K562 (cell line): ENCODE measurements around the gene CHST10. TPM values are rescaled to one million over a fixed set of nuclear protein-coding genes. Genes with fewer than 3 reads are reported as not detected.

Source experiments
- ATAC-seq: fragments of 200-7000 bp; cut with Tn5 transposase; 3 replicates; pipeline ENCODE4 v1.9.1; 2020; ENCODE audit warnings: moderate library complexity
- BruUV-seq: library from RNA; stranded (reverse); fragments of 400-500 nt; replicated peaks from 2 replicates; lab custom pipeline; 2021; lab: Mats Ljungman, UMichigan
- CTCF ChIA-PET: fragments of 300-600 bp; formaldehyde crosslinking; extraction: SDS; loops from one replicate; lab custom pipeline; 2021; ENCODE audit warnings: low intra/inter-chr PET ratio; lab: Yijun Ruan, JAX
- POLR2A ChIA-PET: fragments of 300-600, 350-650 bp; sonication (Branson Sonifier 250); formaldehyde crosslinking; extraction: SDS; loops from one replicate; lab custom pipeline; 2021; ENCODE audit warnings: antibody characterized with exemption, inconsistent platforms; lab: Yijun Ruan, JAX
- DNase-seq, 4 experiments: peaks; one replicate each; pipeline versions ENCODE4 v3.0.0 to v3.0.0-alpha.2; 2011 to 2018; ENCODE audit warnings: low spot score in 3 of 4, mixed read lengths in 3 of 4; ENCODE audit errors: extremely low read depth in 1 of 4
- FAIRE-seq: peaks from 2 replicates; lab custom pipeline; 2011; peaks lifted over from hg19 to GRCh38; lab: Jason Lieb, UNC
- H2AFZ ChIP-seq: 2 replicates; pipeline ENCODE4 v1.6.0; 2011; ENCODE audit warnings: low read depth, low read length, control low read depth, inconsistent platforms
- H3K27ac ChIP-seq: fragments of 200-600 bp; 3 replicates; pipeline ENCODE4 v1.8.0; 2011; ENCODE audit warnings: low read depth, mild to moderate bottlenecking, control low read depth, inconsistent platforms, low read length, moderate library complexity, mixed read lengths; ENCODE audit errors: extremely low read depth
- H3K27me3 ChIP-seq, 2 experiments: fragments of 300-600 bp in 1 of 2; 2 replicates in 1 of 2; 3 replicates in 1 of 2; pipeline versions ENCODE4 v1.6.0 to v1.8.0; 2011; ENCODE audit warnings: inconsistent platforms in 2 of 2, low read length in 2 of 2, mild to moderate bottlenecking in 1 of 2, mixed read lengths in 1 of 2, moderate library complexity in 1 of 2; ENCODE audit not compliant: control insufficient read depth in 2 of 2, insufficient read depth in 2 of 2
- H3K36me3 ChIP-seq: fragments of 300-600 bp; 3 replicates; pipeline ENCODE4 v1.8.0; 2011; ENCODE audit warnings: mild to moderate bottlenecking, low read length, inconsistent platforms; ENCODE audit not compliant: control insufficient read depth, insufficient read depth
- H3K4me1 ChIP-seq, 2 experiments: fragments of 200-600 bp in 1 of 2; replicated peaks in 1 of 2; 2 replicates in 1 of 2; 3 replicates in 1 of 2; pipeline versions ENCODE4 v1.5.1 to v1.8.0; 2011; ENCODE audit warnings: inconsistent platforms in 2 of 2, low read length in 2 of 2, mild to moderate bottlenecking in 1 of 2, mixed read lengths in 1 of 2, moderate library complexity in 1 of 2; ENCODE audit not compliant: control insufficient read depth in 2 of 2, insufficient read depth in 2 of 2
- H3K4me2 ChIP-seq: 2 replicates; pipeline ENCODE4 v1.6.1; 2011; ENCODE audit warnings: low read length, control low read depth, inconsistent platforms, mixed read lengths; ENCODE audit not compliant: insufficient read depth
- H3K4me3 ChIP-seq: fragments of 200-600 bp; sonication (generic), shearing (Covaris generic); 2 replicates; pipeline ENCODE4 v1.5.1; 2016; ENCODE audit warnings: control low read depth, inconsistent platforms
- H3K79me2 ChIP-seq: fragments of 200-600 bp; 3 replicates; pipeline ENCODE4 v1.8.0; 2011; ENCODE audit warnings: low read length, inconsistent platforms; ENCODE audit not compliant: control insufficient read depth, insufficient read depth
- H3K9ac ChIP-seq, 2 experiments: 2 replicates each; pipeline versions ENCODE4 v1.6.0 to v1.6.1; 2011; ENCODE audit warnings: low read depth in 2 of 2, low read length in 2 of 2, control low read depth in 1 of 2, inconsistent platforms in 1 of 2, mild to moderate bottlenecking in 1 of 2, mixed read lengths in 1 of 2; ENCODE audit not compliant: insufficient read depth in 1 of 2
- H3K9me1 ChIP-seq: one replicate; pipeline ENCODE4 v1.6.0; 2011; ENCODE audit warnings: inconsistent platforms, mild to moderate bottlenecking, low read length, moderate library complexity; ENCODE audit not compliant: control insufficient read depth, insufficient read depth
- H3K9me3 ChIP-seq: replicated peaks from 2 replicates; pipeline ENCODE4 v1.5.1; 2011; ENCODE audit warnings: low read depth, low read length, inconsistent platforms; ENCODE audit not compliant: control insufficient read depth, insufficient read depth
- H4K20me1 ChIP-seq: replicated peaks from 2 replicates; pipeline ENCODE4 v1.6.1; 2011; ENCODE audit warnings: low read length, inconsistent platforms, mixed read lengths; ENCODE audit not compliant: control insufficient read depth, insufficient read depth
- EP300 ChIP-seq: IDR thresholded peaks from 2 replicates; pipeline ENCODE4 v1.6.1; 2012; ENCODE audit warnings: low read length, improper control_type of control experiment
- GABPB1 ChIP-seq: sonication (generic); formaldehyde crosslinking; IDR thresholded peaks from 2 replicates; pipeline ENCODE4 v1.8.0; 2022; ENCODE audit warnings: mild to moderate bottlenecking, missing genetic modification reagents
- HNRNPL ChIP-seq: fragments of 200-400 bp; formaldehyde crosslinking; IDR thresholded peaks from 2 replicates; pipeline ENCODE4 v1.6.1; 2017; ENCODE audit warnings: low read depth, mild to moderate bottlenecking, low read length
- MBD1 ChIP-seq: fragments of 250-450 bp; sonication (Bioruptor Pico); IDR thresholded peaks from 2 replicates; pipeline ENCODE4 v1.8.0; 2022; ENCODE audit warnings: inconsistent platforms
- PHF20 ChIP-seq: fragments of 450-650 bp; IDR thresholded peaks from 2 replicates; pipeline ENCODE4 v1.6.1; 2018; ENCODE audit not compliant: partially characterized antibody
- POLR2G ChIP-seq: fragments of 200-400 bp; formaldehyde crosslinking; IDR thresholded peaks from 2 replicates; pipeline ENCODE4 v1.6.1; 2017; ENCODE audit warnings: low read depth, mild to moderate bottlenecking, antibody characterized with exemption, low read length, moderate library complexity
- RBM39 ChIP-seq: fragments of 200-400 bp; formaldehyde crosslinking; optimal IDR thresholded peaks from 2 replicates; pipeline ENCODE3; 2018; ENCODE audit warnings: low read depth, low read length
- ZBTB8A ChIP-seq: fragments of 450-650 bp; IDR thresholded peaks from 2 replicates; pipeline ENCODE4 v1.6.1; 2018; ENCODE audit warnings: mild to moderate bottlenecking, moderate library complexity; ENCODE audit not compliant: partially characterized antibody
- WGBS: fragments of 100-300 bp; shearing (Covaris generic); methylation state at CpG from one replicate; pipeline ENCODE4 v1.1.6; 2016; ENCODE audit warnings: low coverage, mixed read lengths; ENCODE audit not compliant: insufficient coverage; ENCODE audit errors: missing lambda C conversion rate; 5-methylcytosine and 5-hydroxymethylcytosine counted together
- in situ Hi-C: fragments of 300-500 bp; cut with MboI; formaldehyde crosslinking; loops from 4 replicates; pipeline ENCODE4 v1.15.0; 2018; ENCODE audit warnings: inconsistent platforms, mixed read lengths
- intact Hi-C: fragments of 100-400 bp; cut with micrococcal nuclease; formaldehyde crosslinking; loops from 2 replicates; pipeline ENCODE4 v1.14.2; 2022
- polyA plus RNA-seq, 8 experiments: library from polyadenylated mRNA; depleted of rRNA in 4 of 8; stranded (reverse) in 5 of 8; unstranded in 3 of 8; fragments of >200 nt; fragmentation: Nextera tagmentation in 2 of 8; fragmentation: Illumina TruSeq in 1 of 8; extraction: Ambion mirVana in 2 of 8; extraction: Trizol in 1 of 8; gene quantifications; 2 replicates each; pipeline versions ENCODE4 v1.2.1 to v1.2.3, GENCODE V29; 2011 to 2014; ENCODE audit warnings: inconsistent platforms in 1 of 8, missing spikeins in 1 of 8
- total RNA-seq, 7 experiments: library from RNA; depleted of rRNA in 6 of 7; stranded (reverse); fragments of >200 nt in 6 of 7; fragmentation: Illumina TruSeq in 2 of 7; extraction: Trizol in 2 of 7; gene quantifications; 2 replicates each; pipeline versions ENCODE4 v1.2.1 to v1.2.3, GENCODE V29; 2011 to 2021; ENCODE audit warnings: low replicate concordance in 1 of 7
- TF ChIP-seq, protein P1 (sequence below): fragments of 200-800 bp; sonication (Bioruptor generic); IDR thresholded peaks from 2 replicates; pipeline ENCODE4 v1.6.1; 2017; ENCODE audit warnings: missing genetic modification characterization, missing compliant biosample characterization

Gene CHST10
- total and polyA plus RNA-seq, 9 of the 15 experiments (the other 6 are each of a cell fraction or from before 2014, with no cell fraction given), result 1.3 to 30.9 (median 19.3) TPM

- H3K27ac ChIP-seq, result no peak overlapping the region
- intact Hi-C loops, result loop anchor here (10.0 kb wide), 2 partner anchors 175 to 555 kb away; no protein-coding TSS in a partner anchor
- WGBS, result 6% methylated on average over 1 of the region's 1 CpG
- no peaks in the 10 kb centered on the region for H3K9me3 ChIP-seq
- no peaks in the 10 kb centered on the region for H4K20me1 ChIP-seq
- H3K4me2 ChIP-seq, result no peak overlapping the region
- H3K36me3 ChIP-seq, result no peaks in the 10 kb centered on the region
- no peak overlapping the region for H3K9ac ChIP-seq
- no peak overlapping the region for H2AFZ ChIP-seq
- peaks cover 0 to 5% of the 10 kb centered on the region in 2 experiments; a peak in 2 of 5 replicates for H3K4me1 ChIP-seq
- in situ Hi-C loops, result no loop called here
- CTCF ChIA-PET, result no interaction called here
- POLR2A ChIA-PET, result interaction anchor here (0.6 kb wide), 1 partner anchor 29 kb away, joined by 4 read pairs; no protein-coding TSS in a partner anchor
- no peak overlapping the region for H3K4me3 ChIP-seq
- no TSS peak for BruUV-seq
- FAIRE-seq (no peak), DNase-seq (no peak), ATAC-seq (no peak)
- H3K27me3 ChIP-seq, result peaks cover 0 to 2% of the 10 kb centered on the region in 2 experiments; a peak in 2 of 5 replicates
- H3K9me1 ChIP-seq, result no peaks in the 10 kb centered on the region
- H3K79me2 ChIP-seq, result no peaks in the 10 kb centered on the region
- TF ChIP-seq PHF20 (no peak), POLR2G (no peak), GABPB1 (CRISPR knock-in tag) (no peak), RBM39 (no peak), HNRNPL (no peak), EP300 (no peak), MBD1 (CRISPR knock-in tag) (no peak), ZBTB8A (no peak)
- TF ChIP-seq, protein P1, sequence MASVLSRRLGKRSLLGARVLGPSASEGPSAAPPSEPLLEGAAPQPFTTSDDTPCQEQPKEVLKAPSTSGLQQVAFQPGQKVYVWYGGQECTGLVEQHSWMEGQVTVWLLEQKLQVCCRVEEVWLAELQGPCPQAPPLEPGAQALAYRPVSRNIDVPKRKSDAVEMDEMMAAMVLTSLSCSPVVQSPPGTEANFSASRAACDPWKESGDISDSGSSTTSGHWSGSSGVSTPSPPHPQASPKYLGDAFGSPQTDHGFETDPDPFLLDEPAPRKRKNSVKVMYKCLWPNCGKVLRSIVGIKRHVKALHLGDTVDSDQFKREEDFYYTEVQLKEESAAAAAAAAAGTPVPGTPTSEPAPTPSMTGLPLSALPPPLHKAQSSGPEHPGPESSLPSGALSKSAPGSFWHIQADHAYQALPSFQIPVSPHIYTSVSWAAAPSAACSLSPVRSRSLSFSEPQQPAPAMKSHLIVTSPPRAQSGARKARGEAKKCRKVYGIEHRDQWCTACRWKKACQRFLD, result no peak
Observed at GRCh38 chr2:100429726-100430125, 12.3 kb upstream of the CHST10 start.
